ENCODE measurements around the gene DYNLRB2. TPM values are rescaled to one million over a fixed set of nuclear protein-coding genes. Genes with fewer than 3 reads are reported as not detected.

The DYNLRB2 gene
- total and polyA plus RNA-seq, 9 of the 15 experiments (the other 6 are each of a cell fraction or from before 2014, with no cell fraction given) = not detected

GRCh38 chr16:80527297-80527696 is 13.5 kb upstream of the DYNLRB2 start:
- in situ Hi-C loops (cut with MboI) = loop anchor here (25.0 kb wide), 1 partner anchor 1210 kb away; no protein-coding TSS in a partner anchor
- no peak for TF ChIP-seq MXI1 (IDR thresholded peaks at IDR 0.05; ENCODE audit: low read depth, low read length)
- no peak for TF ChIP-seq GMEB1 (CRISPR knock-in tag; IDR thresholded peaks at IDR 0.05)
- peak; percentile 73 to 83 (median 82) for TF ChIP-seq CTCF (IDR thresholded peaks at IDR 0.05 in 2 of 3, conservative IDR thresholded peaks at IDR 0.05 in 1 of 3; ENCODE audit: insufficient read depth in 2 of 3, low read depth in 1 of 3, low read length in 3 of 3)
- no peak for TF ChIP-seq FOS (IDR thresholded peaks at IDR 0.05; ENCODE audit: extremely low read depth, insufficient read length)
- no peak for TF ChIP-seq TAF7 (tag; IDR thresholded peaks at IDR 0.05)
- TF ChIP-seq UBTF (IDR thresholded peaks at IDR 0.05; ENCODE audit: borderline replicate concordance in 1 of 2, low read depth in 2 of 2, low read length in 2 of 2) = no peak
- no peak for TF ChIP-seq CHD4 (IDR thresholded peaks at IDR 0.05; ENCODE audit: insufficient read depth, insufficient replicate concordance, low read depth, low read length, poor library complexity, severe bottlenecking)
- no peak for TF ChIP-seq ZNF766 (CRISPR knock-in tag; conservative IDR thresholded peaks at IDR 0.05)
- TF ChIP-seq MTF1 (CRISPR knock-in tag; IDR thresholded peaks at IDR 0.05; ENCODE audit: borderline replicate concordance) = no peak
- no peak for TF ChIP-seq BDP1 (IDR thresholded peaks at IDR 0.05; ENCODE audit: insufficient read depth, insufficient read length)
- no peak for TF ChIP-seq E2F1 (CRISPR knock-in tag; IDR thresholded peaks at IDR 0.05)
- no peak for TF ChIP-seq ZFPM2 (CRISPR knock-in tag; IDR thresholded peaks at IDR 0.05)
- no peak for TF ChIP-seq PRPF4 (IDR thresholded peaks at IDR 0.05; ENCODE audit: insufficient read depth, low read depth, low read length, poor library complexity, severe bottlenecking)
- TF ChIP-seq HDAC3 (IDR thresholded peaks at IDR 0.05; ENCODE audit: borderline replicate concordance, partially characterized antibody) = no peak
- TF ChIP-seq ZNF134 (CRISPR knock-in tag; conservative IDR thresholded peaks at IDR 0.05) = no peak

More at GRCh38 chr16:80527297-80527696, 13.5 kb upstream of the DYNLRB2 start:
- H3K9me1 ChIP-seq (ENCODE audit: control insufficient read depth, insufficient read depth, low read length) = no peaks in the 10 kb centered on the region
- intact Hi-C loops (cut with micrococcal nuclease) = loop anchor here (1.0 kb wide), 2 partner anchors 297 to 422 kb away; no protein-coding TSS in a partner anchor
- H3K9ac ChIP-seq (ENCODE audit: insufficient read depth in 1 of 2, low read depth in 2 of 2, low read length in 2 of 2) = no peak overlapping the region
- ChIA-PET POLR2A (no interaction called here), CTCF (ENCODE audit: low intra/inter-chr PET ratio) (interaction anchor here (0.8 to 2.2 kb wide), 5 partner anchors 298 to 880 kb away, joined by 3 to 10 read pairs (median 6); no protein-coding TSS in a partner anchor)
- no peak overlapping the region for H2AFZ ChIP-seq (ENCODE audit: low read depth, low read length)
- ATAC-seq (peak; percentile 96), DNase-seq (ENCODE audit: extremely low read depth in 1 of 4, low spot score in 3 of 4) (peak in 2 of 4 experiments; percentile 41 to 59), FAIRE-seq (peak; percentile 94)
- H3K79me2 ChIP-seq (ENCODE audit: control insufficient read depth, insufficient read depth, low read length) = no peaks in the 10 kb centered on the region
- H4K20me1 ChIP-seq (replicated peaks; ENCODE audit: control insufficient read depth, insufficient read depth, low read length) = no peaks in the 10 kb centered on the region
- peaks cover 0 to 3% of the 10 kb centered on the region in 2 experiments; a peak in 1 of 5 replicates for H3K27me3 ChIP-seq (ENCODE audit: control insufficient read depth in 2 of 2, insufficient read depth in 2 of 2, low read length in 2 of 2)
- H3K4me2 ChIP-seq (ENCODE audit: insufficient read depth, low read length) = no peak overlapping the region
- no peaks in the 10 kb centered on the region for H3K36me3 ChIP-seq (ENCODE audit: control insufficient read depth, insufficient read depth, low read length)
- no peak overlapping the region for H3K4me3 ChIP-seq
- BruUV-seq (replicated peaks) = no TSS peak
- H3K27ac ChIP-seq (ENCODE audit: extremely low read depth, low read depth, low read length) = no peak overlapping the region
- no peaks in the 10 kb centered on the region for H3K9me3 ChIP-seq (replicated peaks; ENCODE audit: control insufficient read depth, insufficient read depth, low read depth, low read length)
- WGBS (ENCODE audit: insufficient coverage, low coverage, missing lambda C conversion rate) = 0% methylated on average over 5 of the region's 5 CpGs
- H3K4me1 ChIP-seq (replicated peaks in 1 of 2; ENCODE audit: control insufficient read depth in 2 of 2, insufficient read depth in 2 of 2, low read length in 2 of 2) = no peaks in the 10 kb centered on the region
